ENCODE results near the gene SETD2. TPM values are rescaled to one million over a fixed set of nuclear protein-coding genes. Genes with fewer than 3 reads are reported as not detected.

SETD2 gene
- total RNA-seq, 1 experiment from 2014 or later = 60.8 TPM

- no CpG with 5 or more reads among the region's 1 CpG for WGBS (ENCODE audit: extremely low coverage, insufficient read length, low lambda C conversion rate)
- Histone ChIP-seq H2BK20ac (ENCODE audit: low read depth, low read length, poor library complexity, severe bottlenecking) (no peak overlapping the region), H3K18ac (ENCODE audit: insufficient read length, low read depth, low read length) (no peak overlapping the region), H3K27ac (ENCODE audit: insufficient read length, low read depth, low read length) (no peak overlapping the region), H3K9ac (ENCODE audit: extremely low read depth, insufficient read length, low read length) (no peak overlapping the region), H3K4me2 (ENCODE audit: insufficient read depth, insufficient read length, low read length) (no peak overlapping the region), H2BK5ac (ENCODE audit: insufficient read length, low read length) (no peak overlapping the region), H3K79me2 (ENCODE audit: insufficient read depth, low read length) (no peaks in the 10 kb centered on the region), H3T11ph (ENCODE audit: low read length) (no peak overlapping the region), H2BK12ac (ENCODE audit: insufficient read length, low read depth, low read length) (no peak overlapping the region), H2AK5ac (ENCODE audit: insufficient read length, low read length) (no peak overlapping the region), H3K27me3 (ENCODE audit: insufficient read depth, low read length) (no peaks in the 10 kb centered on the region), H2BK15ac (ENCODE audit: low read depth, low read length) (no peak overlapping the region), H3K79me1 (ENCODE audit: insufficient read depth, low read depth, low read length, poor library complexity, severe bottlenecking) (no peaks in the 10 kb centered on the region), H3K23me2 (ENCODE audit: insufficient read length, low read depth, low read length, poor library complexity, severe bottlenecking) (no peaks in the 10 kb centered on the region), H4K5ac (ENCODE audit: insufficient read length, low read depth, low read length) (no peak overlapping the region), H2AFZ (ENCODE audit: low read length) (no peak overlapping the region), H4K8ac (replicated peaks; ENCODE audit: insufficient read length, low read depth, low read length) (no peak overlapping the region), H3K4ac (ENCODE audit: low read depth, low read length) (no peak overlapping the region), H3K23ac (ENCODE audit: insufficient read length, low read depth, low read length) (no peak overlapping the region), H3K9me3 (ENCODE audit: control insufficient read depth, low read depth, low read length) (no peaks in the 10 kb centered on the region), H3K4me1 (ENCODE audit: insufficient read depth, low read length) (no peaks in the 10 kb centered on the region), H4K91ac (ENCODE audit: insufficient read length, low read depth, low read length) (no peak overlapping the region), H4K20me1 (ENCODE audit: control insufficient read depth, insufficient read depth, insufficient read length) (no peaks in the 10 kb centered on the region), H2BK120ac (ENCODE audit: low read depth, low read length, poor library complexity, severe bottlenecking) (no peak overlapping the region), H3K14ac (ENCODE audit: insufficient read depth, low read length) (no peak overlapping the region), H3K56ac (ENCODE audit: insufficient read length, low read depth, low read length) (no peak overlapping the region)
- DNase-seq = no peak
- Mint-ChIP-seq H3K4me1 (peaks cover 15 to 20% of the 10 kb centered on the region in 2 experiments), H3K27ac (peak overlapping the region in 1 of 3 experiments; percentile 71; a peak in 2 of 7 replicates), H3K27me3 (ENCODE audit: low read depth) (no peaks in the 10 kb centered on the region), H3K4me3 (no peak overlapping the region), H3K9me3 (no peaks in the 10 kb centered on the region), H3K36me3 (ENCODE audit: insufficient read depth in 1 of 3, low read depth in 3 of 3) (peaks cover 5 to 38% (median 37%) of the 10 kb centered on the region in 3 experiments; a peak in 6 of 7 replicates)
- no peak for TF ChIP-seq CTCF (conservative IDR thresholded peaks at IDR 0.05)
Measured at GRCh38 chr3:47016934-47017435, 146.9 kb downstream of the SETD2 start.

Data from H9 (cell line).